SH-SY5Y (cell line): Measurements from ENCODE around the gene PLCL2.

Source experiments
- GATA2 ChIP-seq: IDR thresholded peaks from 2 replicates; pipeline ENCODE4 v1.6.1; 2011; ENCODE audit warnings: mild to moderate bottlenecking, low read depth, low read length
- GATA3 ChIP-seq: IDR thresholded peaks from 2 replicates; pipeline ENCODE4 v1.6.1; 2011; ENCODE audit warnings: low read depth, mild to moderate bottlenecking, low read length, moderate library complexity

DNA sequence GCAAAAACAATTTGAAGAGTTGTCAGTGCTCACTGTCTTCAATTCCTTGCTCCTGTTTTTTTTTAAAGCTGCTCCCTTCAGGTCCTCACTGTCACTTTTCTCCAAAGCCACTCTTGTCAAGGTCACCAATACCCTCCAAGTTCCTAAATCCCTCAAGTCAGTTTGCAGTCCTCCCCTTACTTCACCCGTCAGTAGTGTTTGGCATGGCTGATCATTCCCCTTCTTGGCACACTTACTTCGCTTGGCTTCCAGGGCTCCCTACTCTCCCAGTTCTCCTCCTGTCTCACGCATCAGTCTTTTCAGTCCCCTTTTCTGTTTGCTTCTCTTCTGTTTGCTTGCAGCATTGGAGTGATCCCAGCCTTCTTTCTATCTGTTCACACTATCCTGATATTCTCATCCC is 25.5 kb downstream of the PLCL2 start:
- TF ChIP-seq GATA2: no peak
- TF ChIP-seq GATA3: no peak
